Activated CD4-positive, alpha-beta T cell treated with anti-CD3 and anti-CD28 coated beads for 48 hours (primary cell): ENCODE results near the gene KIFC3.
"Not testable (repeated sequence)": the region's sequence is repeated elsewhere in the genome, so short reads cannot be mapped to it uniquely, and the experiment has no call there.

Source experiments
- DNase-seq: peaks from one replicate; pipeline ENCODE4 v3.0.0-alpha.2; 2020

KIFC3 gene, protein sequence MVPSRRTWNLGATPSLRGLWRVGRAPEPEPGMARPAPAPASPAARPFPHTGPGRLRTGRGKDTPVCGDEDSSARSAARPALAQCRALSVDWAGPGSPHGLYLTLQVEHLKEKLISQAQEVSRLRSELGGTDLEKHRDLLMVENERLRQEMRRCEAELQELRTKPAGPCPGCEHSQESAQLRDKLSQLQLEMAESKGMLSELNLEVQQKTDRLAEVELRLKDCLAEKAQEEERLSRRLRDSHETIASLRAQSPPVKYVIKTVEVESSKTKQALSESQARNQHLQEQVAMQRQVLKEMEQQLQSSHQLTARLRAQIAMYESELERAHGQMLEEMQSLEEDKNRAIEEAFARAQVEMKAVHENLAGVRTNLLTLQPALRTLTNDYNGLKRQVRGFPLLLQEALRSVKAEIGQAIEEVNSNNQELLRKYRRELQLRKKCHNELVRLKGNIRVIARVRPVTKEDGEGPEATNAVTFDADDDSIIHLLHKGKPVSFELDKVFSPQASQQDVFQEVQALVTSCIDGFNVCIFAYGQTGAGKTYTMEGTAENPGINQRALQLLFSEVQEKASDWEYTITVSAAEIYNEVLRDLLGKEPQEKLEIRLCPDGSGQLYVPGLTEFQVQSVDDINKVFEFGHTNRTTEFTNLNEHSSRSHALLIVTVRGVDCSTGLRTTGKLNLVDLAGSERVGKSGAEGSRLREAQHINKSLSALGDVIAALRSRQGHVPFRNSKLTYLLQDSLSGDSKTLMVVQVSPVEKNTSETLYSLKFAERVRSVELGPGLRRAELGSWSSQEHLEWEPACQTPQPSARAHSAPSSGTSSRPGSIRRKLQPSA

DNA sequence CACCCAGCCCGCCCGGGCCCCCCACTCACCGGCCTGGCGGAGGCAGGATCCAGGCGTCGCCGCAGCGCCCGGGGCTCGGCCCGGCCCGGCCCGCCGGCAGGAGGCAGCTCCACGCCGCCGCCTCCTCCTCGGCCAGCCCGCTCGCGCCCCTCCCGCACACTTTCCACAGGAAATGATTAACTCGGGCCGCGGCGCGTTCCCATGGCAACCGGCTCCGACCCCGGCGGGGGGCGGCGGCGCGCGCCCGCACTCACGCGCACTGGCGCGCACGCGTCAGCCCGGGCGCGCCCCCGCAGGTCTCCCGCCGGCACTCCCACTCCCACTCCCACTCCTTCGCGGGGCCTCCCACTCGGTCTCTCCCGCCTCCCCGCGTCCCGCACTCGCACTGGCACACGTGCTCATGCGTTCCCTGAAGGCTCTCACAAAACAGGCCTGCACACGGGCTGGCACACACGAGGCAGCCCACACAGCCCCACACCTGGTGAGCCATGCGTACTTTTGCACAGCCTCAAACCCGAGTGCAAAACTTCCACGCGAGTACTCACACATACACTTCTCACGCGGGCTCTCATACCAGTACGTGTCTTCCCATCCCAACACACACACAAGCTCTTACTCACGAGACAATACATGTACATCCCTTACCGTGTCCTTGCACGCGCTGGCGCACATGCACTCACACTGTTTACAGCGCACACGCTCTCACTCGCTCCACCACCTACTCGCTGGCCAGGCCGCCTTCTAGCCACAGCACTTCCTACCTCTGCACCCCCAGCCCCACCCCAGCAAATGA, at the start of gene KIFC3:
Gene KIFC3 (minus strand): TSS at position 151 of the 793 bp plus-strand sequence. CDS start 4,248 bp downstream, outside the sequence.
- peak; percentile 76 for DNase-seq

DNA sequence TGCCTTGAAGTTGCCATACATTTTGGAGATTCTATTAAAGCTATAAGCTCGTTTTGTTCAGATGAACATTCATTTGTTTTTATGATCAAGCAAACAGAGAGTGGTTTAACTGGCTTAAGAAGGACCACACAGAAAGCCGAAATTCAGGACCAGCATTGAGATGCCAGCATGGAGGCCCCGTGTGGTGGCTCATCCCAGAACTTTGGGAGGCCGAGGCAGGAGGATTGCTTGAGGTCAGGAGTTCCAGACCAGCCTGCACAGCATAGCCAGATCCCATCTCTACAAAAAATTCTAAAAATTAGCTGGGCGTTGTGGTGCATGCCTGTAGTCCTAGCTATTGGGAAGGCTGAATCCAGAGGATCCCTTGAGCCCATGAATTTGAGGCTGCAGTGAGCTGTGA, 45.9 kb upstream of the KIFC3 start:
- no peak for DNase-seq

DNA sequence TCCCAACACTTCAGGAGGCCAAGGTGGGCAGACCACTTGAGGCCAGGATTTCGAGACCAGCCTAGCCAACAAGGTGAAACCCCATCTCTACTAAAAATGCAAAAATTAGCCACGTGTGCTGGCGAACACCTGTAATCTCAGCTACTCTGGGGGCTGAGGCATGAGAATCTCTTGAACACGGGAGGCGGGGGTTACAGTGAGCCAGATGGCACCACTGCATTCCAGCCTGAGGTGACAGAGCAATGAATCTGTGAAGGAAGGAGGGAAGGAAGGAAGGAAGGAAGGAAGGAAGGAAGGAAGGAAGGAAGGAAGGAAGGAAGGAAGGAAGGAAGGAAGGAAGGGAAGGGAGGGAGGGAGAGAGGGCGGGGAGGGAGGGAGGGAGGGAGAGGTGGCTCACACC, 44.6 kb upstream of the KIFC3 start:
- not testable (repeated sequence) for DNase-seq

DNA sequence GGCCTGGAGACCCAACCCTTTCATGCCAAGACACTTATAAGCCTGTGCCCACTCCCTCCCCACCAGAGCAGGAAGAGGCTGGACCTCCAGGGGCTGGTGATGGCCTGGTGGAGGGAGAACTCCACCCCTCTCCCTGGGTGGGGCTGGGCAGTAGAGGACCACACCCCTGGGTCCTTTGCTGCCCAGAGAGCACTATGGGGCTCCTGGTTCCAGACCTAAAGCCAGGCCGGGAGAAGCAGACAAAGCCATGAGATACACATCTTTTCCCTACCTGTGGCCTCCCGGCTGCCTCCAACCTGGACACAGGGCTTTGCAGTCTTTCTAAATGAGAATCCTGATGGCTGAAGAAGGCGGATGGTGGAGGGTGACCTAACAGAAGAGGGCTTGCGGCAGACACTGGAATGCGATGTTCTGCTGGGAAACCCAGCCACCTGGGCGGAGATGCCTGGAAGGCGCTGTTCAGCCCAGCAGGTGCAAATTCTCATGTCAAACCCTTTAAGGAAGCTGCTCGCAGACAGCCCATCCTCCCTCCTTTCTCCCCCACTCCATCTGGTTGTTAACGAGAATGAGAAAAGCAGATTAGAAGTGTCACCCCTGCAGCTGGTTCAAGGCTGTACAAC, 43.9 kb upstream of the KIFC3 start:
- no peak for DNase-seq

DNA sequence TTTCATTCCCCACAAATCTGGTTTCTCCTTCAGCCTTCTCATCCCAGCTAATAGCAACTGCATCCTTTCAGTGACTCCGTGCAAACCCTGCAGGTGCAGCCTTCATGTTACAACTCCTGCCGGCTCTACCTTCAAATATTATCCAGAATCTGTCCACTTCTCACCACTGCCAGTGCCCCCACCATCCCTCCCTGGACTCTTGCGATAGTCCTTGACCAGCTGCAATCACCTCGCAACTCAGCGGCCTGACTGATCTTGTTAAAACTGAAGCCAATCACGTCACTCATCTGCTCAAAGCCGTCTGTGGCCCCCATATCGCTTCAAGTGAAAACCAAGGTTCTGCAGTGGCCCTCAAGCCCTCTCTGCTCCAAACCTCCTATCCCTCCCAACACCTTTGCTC, 42.8 kb upstream of the KIFC3 start:
- no peak for DNase-seq

DNA sequence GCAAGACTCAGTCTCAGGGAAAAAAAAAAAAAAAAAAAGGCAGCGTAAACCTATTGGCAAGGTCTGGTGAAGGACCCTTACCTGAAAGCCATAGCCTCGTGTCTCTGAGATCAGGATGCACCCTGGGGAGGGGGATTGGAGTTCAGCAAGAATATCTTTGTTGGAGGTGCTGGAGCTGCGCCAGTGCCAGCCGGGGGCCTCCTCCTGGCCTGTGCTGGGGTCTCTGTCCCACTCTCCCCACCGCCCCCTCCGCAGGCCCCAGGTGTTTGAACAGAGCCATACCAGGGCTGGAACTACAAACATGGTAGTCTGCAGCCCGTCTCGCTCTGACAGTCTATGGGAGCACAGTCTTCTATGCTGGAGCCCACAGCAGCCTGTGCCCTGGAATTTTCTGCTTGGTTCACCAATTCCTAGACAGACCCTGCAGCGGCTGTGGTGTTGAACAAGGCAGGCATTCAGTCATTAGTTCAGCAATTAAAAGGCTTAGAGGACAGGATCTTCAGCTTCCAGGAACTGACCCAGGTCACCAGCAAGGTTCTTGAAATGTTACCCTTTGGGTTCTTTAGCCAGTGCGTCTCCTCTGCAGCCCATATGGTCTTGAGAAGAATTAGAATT, 42.2 kb upstream of the KIFC3 start:
- DNase-seq: no peak

DNA sequence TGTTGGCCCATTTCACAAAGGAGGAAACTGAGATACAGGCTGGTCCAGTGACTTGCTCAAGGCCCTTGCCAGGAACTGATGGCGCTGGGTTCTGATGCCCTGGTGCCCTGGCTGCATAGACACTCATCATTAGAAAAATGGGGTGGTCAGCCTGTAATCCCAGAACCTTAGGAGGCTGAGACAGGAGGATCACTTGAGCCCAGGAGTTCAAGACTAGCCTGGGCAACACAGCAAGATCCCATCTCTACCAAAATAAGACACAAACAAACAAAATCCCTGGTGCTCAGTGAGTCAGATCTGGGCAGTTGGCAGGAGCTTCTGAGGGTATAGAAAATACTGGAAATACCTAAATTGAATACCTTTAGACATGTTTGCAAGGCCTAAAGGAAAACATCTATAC, 41.1 kb upstream of the KIFC3 start:
- no peak for DNase-seq

DNA sequence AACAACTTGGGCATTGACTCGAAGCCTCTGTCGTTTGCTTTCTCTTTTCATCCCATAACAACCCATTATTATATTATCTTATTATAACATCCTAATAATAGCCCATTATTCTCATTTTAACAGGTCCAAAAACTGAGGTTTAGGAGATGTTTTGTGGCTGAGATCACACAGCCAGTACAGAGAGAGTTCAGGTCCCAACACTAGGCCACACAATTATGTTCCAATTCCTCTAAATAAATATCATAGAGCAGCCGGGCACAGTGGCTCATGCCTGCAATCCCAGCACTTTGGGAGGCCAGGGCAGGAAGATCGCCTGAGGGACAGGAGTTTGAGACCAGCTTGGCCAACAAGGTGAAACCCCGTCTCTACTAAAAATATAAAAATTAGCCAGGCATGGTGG, 40.3 kb upstream of the KIFC3 start:
- DNase-seq: no peak

DNA sequence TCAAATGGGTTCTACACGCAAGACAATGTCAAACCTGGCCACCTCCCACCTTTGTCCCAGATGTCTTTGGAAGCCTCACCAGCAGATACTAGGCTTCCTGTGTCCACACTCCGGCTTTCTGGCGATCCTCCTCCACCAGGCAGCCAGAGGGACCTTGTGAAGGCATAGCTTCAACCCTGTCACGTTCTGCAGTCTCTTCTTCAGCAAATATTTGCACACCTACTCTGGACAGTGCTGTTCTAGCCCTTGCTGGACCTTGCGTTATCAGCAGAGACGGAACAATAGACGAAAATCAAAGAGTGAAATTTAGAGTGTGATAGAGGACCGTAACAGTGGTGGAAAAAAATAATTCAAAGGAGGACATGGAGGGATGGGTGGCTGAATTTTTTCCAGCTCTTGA, 38.5 kb upstream of the KIFC3 start:
- DNase-seq: no peak

DNA sequence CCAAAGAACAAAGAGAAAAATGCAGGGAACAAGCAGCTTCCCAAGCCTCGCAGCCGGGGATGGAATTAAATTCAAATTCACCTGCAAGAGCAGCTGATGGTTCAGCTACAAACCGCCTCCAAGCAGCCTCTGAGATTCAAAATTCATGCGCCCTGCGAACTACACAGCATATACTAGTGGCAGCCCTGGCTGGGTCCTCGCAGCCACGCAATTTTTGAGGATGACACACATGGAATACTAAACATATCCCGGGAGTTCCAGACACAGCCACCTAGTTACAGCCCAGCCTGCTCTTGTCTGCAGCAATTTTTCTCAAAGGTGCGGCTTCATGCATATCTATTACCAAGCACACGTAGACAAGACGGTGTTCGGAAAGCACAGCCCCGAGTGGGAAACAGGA, 35.9 kb upstream of the KIFC3 start:
- no peak for DNase-seq

DNA sequence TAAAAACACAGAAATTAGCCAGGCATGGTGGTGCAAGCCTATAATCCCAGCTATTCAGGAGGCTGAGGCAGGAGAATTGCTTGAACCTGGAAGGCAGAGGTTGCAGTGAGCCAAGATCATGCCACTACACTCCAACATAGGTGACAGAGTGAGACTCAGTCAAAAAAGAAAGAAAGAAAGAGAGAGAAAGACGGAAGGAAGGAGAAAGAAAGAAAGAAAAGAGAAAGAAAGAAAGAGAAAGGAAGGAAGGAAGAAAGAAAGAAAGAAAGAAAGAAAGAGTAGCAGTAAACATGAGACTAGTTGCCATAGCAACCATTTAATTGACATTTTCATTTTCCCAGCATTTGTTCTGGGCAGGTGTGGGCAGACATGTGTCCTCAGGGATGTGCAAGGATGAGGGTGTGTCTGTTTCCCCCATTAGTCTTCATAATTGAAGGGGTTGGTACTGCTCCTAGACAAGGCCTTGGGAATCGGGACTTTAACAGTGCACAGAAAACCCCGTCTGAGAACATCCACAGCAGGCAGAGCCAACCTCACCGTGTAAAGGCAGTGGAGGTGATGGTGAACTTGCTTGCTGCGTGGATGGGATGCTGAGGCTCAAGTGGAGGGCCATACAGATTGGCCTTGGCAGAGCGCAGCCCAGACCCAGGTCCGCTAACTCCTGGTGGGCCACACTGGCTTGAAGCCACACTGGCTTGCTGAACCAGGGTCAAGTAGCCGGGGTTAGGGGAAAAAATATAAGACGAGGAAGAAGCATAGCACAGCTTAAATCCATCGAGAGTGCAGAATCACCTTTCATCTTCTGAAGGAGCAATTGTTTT, 35.2 kb upstream of the KIFC3 start:
- DNase-seq: no peak

DNA sequence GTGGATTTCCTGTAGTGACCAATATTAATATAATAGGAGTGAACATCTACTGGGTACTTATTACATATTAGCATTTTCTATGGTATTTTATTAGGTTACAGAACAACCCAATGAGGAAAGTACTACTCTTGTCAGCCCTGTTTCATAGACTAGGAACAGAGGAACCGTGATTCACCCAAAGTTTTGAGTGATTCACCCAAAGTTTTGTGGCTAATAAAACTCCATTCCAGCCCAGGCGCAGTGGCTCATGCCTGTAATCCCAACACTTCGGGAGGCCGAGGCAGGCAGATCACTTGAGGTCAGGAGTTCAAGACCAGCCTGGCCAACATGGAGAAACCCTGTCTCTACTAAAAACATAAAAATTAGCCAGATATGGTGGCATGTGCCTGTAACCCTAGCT, 33.1 kb upstream of the KIFC3 start:
- not testable (repeated sequence) for DNase-seq

DNA sequence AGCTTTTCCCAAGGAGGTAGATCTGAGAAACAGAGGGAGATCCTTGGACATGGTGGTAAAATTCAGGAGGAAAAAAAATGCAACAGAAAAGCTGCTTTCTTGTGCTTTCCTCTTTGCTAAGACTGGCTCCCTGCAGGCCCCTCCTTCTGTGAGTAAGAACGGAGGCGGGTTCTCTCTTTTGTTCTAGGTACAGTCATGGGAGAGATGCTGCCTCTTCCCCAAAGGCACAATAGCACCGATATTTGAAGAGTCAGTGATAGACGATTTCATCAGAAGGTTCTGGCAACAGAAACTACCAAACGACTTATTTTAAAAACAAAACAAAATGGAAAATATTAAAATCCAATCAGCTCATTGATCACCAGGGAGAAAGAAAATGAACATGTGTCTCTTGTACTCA, 32.6 kb upstream of the KIFC3 start:
- no peak for DNase-seq

DNA sequence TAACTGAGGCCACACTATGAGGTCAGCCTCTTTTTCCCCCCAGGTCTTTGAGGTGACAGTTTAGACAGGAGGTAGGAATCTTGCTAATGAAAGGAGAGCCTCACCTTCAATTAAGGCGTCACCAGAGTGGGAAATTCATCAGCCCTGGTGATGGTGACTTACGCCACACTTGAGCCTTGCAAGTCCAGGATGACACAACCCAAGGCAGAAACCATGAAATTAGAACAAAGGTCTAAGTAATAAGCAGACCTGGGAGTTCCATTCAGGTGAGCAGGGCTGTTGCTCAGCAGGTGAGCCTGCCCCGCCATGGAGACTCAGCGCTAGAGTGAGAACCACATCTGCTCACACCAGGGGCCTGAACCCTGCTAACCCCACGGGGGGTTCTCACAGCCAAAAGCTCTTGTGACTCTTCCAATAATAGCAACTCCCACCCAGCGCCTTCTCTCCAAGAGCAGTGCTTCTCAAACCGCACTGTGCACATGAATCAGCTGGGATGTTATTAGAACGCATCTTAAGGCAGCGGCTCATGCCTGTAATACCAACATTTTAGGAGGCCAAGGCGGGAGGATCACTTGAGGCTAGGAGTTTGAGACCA, 28.7 kb upstream of the KIFC3 start:
- no peak for DNase-seq

DNA sequence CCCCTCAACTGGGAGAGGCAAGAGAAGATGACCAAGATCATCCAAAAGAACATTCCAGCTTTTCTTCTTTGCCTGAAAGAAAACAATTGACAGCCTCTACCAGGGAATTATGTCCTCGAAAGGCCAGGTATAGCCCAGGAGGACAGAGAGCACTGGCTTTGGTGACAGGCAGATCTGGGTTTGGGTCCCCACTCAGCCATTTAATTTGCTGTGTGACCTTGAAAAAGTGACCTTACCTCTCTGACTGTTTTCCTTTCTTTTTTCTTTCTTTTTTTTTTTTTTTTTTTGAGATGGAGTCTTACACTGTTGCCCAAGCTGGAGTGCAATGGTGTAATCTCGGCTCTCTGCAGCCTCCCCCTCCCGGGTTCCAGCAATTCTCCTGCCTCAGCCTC, 27.7 kb upstream of the KIFC3 start:
- DNase-seq: no peak

DNA sequence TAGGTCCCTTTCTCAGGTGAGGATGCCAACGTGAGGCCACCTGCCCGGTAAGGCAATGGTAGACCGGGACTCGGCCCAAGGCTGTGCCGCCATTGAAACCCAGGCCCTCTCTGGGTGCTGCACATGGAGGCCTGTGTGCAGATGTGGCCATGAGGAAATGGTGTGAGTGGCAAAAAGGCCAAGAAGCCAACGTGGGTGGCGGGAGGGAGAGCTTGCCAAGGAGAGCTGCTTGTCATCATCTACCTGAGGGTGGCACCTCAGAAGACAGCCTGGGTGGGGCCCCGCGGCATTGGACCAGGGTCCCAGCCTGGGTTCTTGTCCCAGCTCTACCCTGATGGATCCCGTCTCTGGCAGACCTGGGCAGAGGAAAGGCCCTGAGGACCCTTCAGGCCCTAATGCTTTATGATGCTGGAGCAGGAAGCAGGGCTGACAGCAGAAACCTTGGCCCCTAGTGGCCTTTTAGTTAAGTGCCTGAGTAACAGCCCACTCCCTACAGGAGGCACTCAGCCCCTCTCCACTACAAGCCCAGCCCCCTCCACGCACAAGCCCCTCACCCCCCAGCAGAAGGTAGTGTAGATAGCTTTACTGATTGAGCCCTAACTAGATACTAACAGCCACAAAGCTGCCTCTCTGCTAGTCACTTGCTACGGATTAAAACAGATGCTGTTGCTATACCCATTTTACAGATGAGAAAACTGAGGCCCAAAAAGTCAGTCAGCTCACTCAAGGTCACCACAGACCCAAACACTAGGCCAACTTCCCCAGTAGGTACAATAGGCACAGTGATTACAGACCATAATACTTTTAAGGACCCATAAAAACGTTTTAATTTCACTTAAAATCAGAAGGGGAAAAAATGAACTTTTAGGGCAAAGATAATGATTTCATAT, 26.2 kb upstream of the KIFC3 start:
- no peak for DNase-seq

DNA sequence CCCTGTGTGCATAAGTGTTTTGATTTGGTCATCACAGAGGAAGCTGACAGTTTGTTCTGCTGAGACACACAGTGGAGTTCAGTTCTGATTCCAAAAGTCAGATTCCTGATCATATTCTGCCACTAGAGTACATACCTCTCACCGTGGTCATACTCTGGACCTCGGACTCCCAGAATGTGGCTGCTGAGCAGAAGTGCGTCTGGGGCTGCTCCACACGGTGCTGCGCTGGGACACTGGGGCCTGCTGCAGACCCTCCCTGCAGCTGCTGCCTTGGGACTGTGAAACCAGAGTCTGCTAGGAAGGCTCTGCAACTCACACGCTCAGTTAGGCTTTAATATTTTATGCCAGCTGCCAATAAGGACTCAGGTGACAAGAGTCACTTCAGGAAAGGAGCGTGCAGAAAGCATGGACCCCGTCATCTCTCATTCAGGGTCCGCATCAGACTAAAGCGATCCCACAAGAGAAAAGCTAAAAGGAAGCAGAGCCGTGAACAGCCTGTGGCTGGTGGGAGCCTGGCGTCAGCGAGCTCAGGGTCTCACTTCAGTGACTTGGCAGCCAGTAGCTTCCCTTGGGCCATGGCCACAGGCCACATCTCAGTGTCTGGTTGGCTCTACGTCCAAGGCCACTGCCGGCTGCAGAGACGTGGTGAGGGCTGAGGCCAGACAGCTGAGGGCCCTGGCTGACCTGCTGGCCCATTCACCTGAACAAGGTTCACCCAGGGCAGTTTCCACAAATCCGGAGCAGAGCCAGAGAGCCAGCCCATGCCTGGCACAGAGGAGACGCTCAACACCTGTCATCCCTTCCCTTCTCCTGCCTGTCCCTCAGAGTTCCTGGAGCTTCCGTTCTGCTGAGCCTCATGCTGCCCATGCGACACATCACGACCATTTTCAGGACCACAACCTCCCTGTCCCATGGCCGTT, 24.7 kb upstream of the KIFC3 start:
- DNase-seq: no peak

DNA sequence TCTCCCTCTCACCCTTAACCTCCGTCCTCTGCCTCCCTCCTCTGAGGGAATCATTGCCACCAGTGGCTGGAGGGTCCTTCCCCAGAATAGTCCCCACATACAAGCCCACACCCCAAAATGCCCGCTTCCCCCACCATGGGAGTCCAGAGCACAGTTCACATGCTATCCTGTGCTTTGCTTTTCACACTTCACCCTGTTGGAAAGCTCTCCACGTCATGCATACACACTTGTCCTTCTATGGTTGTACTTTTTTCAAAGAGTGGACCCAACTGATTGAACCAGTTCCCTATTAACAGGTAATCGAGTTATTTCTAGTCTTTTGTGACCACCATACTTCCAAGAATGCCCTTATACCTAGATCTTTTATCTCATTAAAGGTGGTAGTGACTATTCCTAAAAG, 23.8 kb upstream of the KIFC3 start:
- DNase-seq: no peak
